Measurements from ENCODE around the gene NPHP4. TPM values are rescaled to one million over a fixed set of nuclear protein-coding genes. Genes with fewer than 3 reads are reported as not detected.

Gene NPHP4
- total RNA-seq, 1 donor from 2014 or later: 4.5 TPM

GRCh38 chr1:5954964-5955363, 37.3 kb downstream of the NPHP4 start:
- DNase-seq (ENCODE audit: low spot score): no peak
- ATAC-seq: no peak

- DNase-seq (ENCODE audit: low spot score) (peak; percentile 22), ATAC-seq (no peak)
These were observed 38.8 kb downstream of the NPHP4 start for GRCh38 chr1:5953386-5953785.

GRCh38 chr1:5951846-5952410, 40.3 kb downstream of the NPHP4 start:
- DNase-seq (ENCODE audit: low spot score) (peak; percentile 35), ATAC-seq (no peak)

GRCh38 chr1:5950994-5951785, 41.0 kb downstream of the NPHP4 start:
- DNase-seq (ENCODE audit: low spot score): peak; percentile 33
- ATAC-seq: no peak

GRCh38 chr1:5950201-5950895, 41.9 kb downstream of the NPHP4 start:
- ATAC-seq (peak; percentile 51), DNase-seq (ENCODE audit: low spot score) (no peak)

GRCh38 chr1:5949761-5950100, 42.5 kb downstream of the NPHP4 start:
- ATAC-seq (no peak), DNase-seq (ENCODE audit: low spot score) (no peak)

- DNase-seq (ENCODE audit: low spot score) (peak; percentile 78), ATAC-seq (peak; percentile 92)
These were observed 43.0 kb downstream of the NPHP4 start for GRCh38 chr1:5949085-5949760.

- DNase-seq (ENCODE audit: low spot score): no peak
- ATAC-seq: no peak
These were observed 43.6 kb downstream of the NPHP4 start for GRCh38 chr1:5948681-5949005.

- ATAC-seq (no peak), DNase-seq (ENCODE audit: low spot score) (no peak)
These were observed 44.1 kb downstream of the NPHP4 start for GRCh38 chr1:5947978-5948680.

- no peak for DNase-seq (ENCODE audit: low spot score)
These were observed 45.0 kb downstream of the NPHP4 start for GRCh38 chr1:5947071-5947821.

GRCh38 chr1:5945445-5945844, 46.8 kb downstream of the NPHP4 start:
- DNase-seq (ENCODE audit: low spot score): no peak

More at GRCh38 chr1:5947071-5947821, 45.0 kb downstream of the NPHP4 start:
- ATAC-seq: no peak

GRCh38 chr1:5944843-5945167, 47.4 kb downstream of the NPHP4 start:
- ATAC-seq (no peak), DNase-seq (ENCODE audit: low spot score) (no peak)

More at GRCh38 chr1:5945445-5945844, 46.8 kb downstream of the NPHP4 start:
- ATAC-seq: no peak

- DNase-seq (ENCODE audit: low spot score) (no peak), ATAC-seq (no peak)
These were observed 47.9 kb downstream of the NPHP4 start for GRCh38 chr1:5944154-5944842.

GRCh38 chr1:5943343-5944124, 48.7 kb downstream of the NPHP4 start:
- ATAC-seq (no peak), DNase-seq (ENCODE audit: low spot score) (no peak)

GRCh38 chr1:5941671-5942070, 50.6 kb downstream of the NPHP4 start:
- no peak for DNase-seq (ENCODE audit: low spot score)
- no peak for ATAC-seq

GRCh38 chr1:5940723-5941407, 51.4 kb downstream of the NPHP4 start:
- DNase-seq (ENCODE audit: low spot score): no peak
- no peak for ATAC-seq

- no peak for DNase-seq (ENCODE audit: low spot score)
- ATAC-seq: no peak
These were observed 52.7 kb downstream of the NPHP4 start for GRCh38 chr1:5939271-5940170.
